Activated naive CD4-positive, alpha-beta T cell treated with anti-CD3 and anti-CD28 coated beads, Interleukin-2, amount 10 ng/mL, durations not matched to agents 7 days and 5 days (primary cell): Measurements from ENCODE around the gene CYP3A7.
"Not testable (repeated sequence)": the region's sequence is repeated elsewhere in the genome, so short reads cannot be mapped to it uniquely, and the experiment has no call there.

Experiments used
- CTCF ChIA-PET: fragments of 350-600 bp; sonication (Branson Sonifier 250); formaldehyde crosslinking; loops from one replicate; lab custom pipeline; 2021; ENCODE audit warnings: antibody characterized with exemption; lab: Charles Lee
- DNase-seq: peaks from one replicate; pipeline ENCODE4 v3.0.0-alpha.2; 2020
- H3K27ac Mint-ChIP-seq: one replicate; pipeline ENCODE4 v1.8.0; 2021; ENCODE audit warnings: mild to moderate bottlenecking, moderate library complexity, mixed read lengths
- H3K27me3 Mint-ChIP-seq: one replicate; pipeline ENCODE4 v1.8.0; 2021; ENCODE audit warnings: mild to moderate bottlenecking, mixed read lengths
- H3K36me3 Mint-ChIP-seq: one replicate; pipeline ENCODE4 v1.8.0; 2021; ENCODE audit warnings: mixed read lengths
- H3K4me1 Mint-ChIP-seq: one replicate; pipeline ENCODE4 v1.8.0; 2021; ENCODE audit warnings: mixed read lengths
- H3K4me3 Mint-ChIP-seq: one replicate; pipeline ENCODE4 v1.8.0; 2021; ENCODE audit warnings: mild to moderate bottlenecking, moderate library complexity, mixed read lengths
- H3K9me3 Mint-ChIP-seq: one replicate; pipeline ENCODE4 v1.8.0; 2021; ENCODE audit warnings: mixed read lengths

Gene CYP3A7

DNA sequence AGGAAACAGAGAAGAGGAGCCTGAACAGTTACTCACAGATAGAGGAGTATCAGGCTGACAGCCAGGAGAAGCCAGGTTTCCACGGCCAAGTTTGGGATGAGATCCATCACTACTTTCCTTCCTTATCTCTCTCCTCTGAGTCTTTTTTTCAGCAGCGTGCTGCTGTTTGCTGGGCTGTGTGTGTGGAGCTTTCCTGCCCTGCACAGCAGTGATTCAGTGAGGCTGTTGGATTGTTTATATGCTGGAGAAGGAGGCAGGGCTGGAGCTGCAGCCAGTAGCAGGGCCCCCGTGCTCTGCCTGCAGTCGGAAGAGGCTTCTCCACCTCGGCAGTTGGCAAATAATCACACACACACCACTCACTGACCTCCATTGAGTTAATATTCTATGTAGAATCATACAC, at the start of gene CYP3A7:
Gene CYP3A7 (minus strand): TSS at position 210 of the 400 bp plus-strand sequence. CDS start 103 bp downstream, at position 107.
- no peak for DNase-seq
- H3K36me3 Mint-ChIP-seq: peaks cover 5% of the 10 kb centered on the region
- H3K27ac Mint-ChIP-seq: no peak within 1 kb of the TSS
- CTCF ChIA-PET: no interaction called here
- H3K27me3 Mint-ChIP-seq: no peaks in the 10 kb centered on the region
- no peaks in the 10 kb centered on the region for H3K9me3 Mint-ChIP-seq
- H3K4me3 Mint-ChIP-seq: no peak within 1 kb of the TSS
- peaks cover 9% of the 10 kb centered on the region for H3K4me1 Mint-ChIP-seq

- Mint-ChIP-seq H3K27me3 (peaks cover 24% of the 10 kb centered on the region), H3K4me3 (no peak within 1 kb of the TSS), H3K9me3 (no peaks in the 10 kb centered on the region), H3K36me3 (no peaks in the 10 kb centered on the region), H3K27ac (no peak within 1 kb of the TSS), H3K4me1 (peaks cover 6% of the 10 kb centered on the region)
- DNase-seq: no peak
- CTCF ChIA-PET: no interaction called here
Measured at GRCh38 chr7:99784007-99784406, 49.0 kb upstream of the CYP3A7 start, which contains the start of gene CYP3A4. Gene CYP3A4, minus strand, starts transcription at chr7:99784184. Its CDS starts 103 bp downstream, at chr7:99784081.

GRCh38 chr7:99782012-99782953, 47.3 kb upstream of the CYP3A7 start:
- no peak for DNase-seq
- CTCF ChIA-PET: no interaction called here

GRCh38 chr7:99780588-99780987, 45.6 kb upstream of the CYP3A7 start:
- H3K36me3 Mint-ChIP-seq: no peaks in the 10 kb centered on the region
- H3K27ac Mint-ChIP-seq: no peak overlapping the region
- H3K4me1 Mint-ChIP-seq: no peaks in the 10 kb centered on the region
- no peaks in the 10 kb centered on the region for H3K9me3 Mint-ChIP-seq
- H3K27me3 Mint-ChIP-seq: peaks cover 30% of the 10 kb centered on the region
- CTCF ChIA-PET: no interaction called here
- H3K4me3 Mint-ChIP-seq: no peak overlapping the region
- no peak for DNase-seq

More at GRCh38 chr7:99782012-99782953, 47.3 kb upstream of the CYP3A7 start:
- H3K4me3 Mint-ChIP-seq: no peak overlapping the region
- H3K27ac Mint-ChIP-seq: no peak overlapping the region
- no peaks in the 10 kb centered on the region for H3K36me3 Mint-ChIP-seq
- peaks cover 6% of the 10 kb centered on the region for H3K4me1 Mint-ChIP-seq
- H3K27me3 Mint-ChIP-seq: peaks cover 24% of the 10 kb centered on the region
- no peaks in the 10 kb centered on the region for H3K9me3 Mint-ChIP-seq

DNA sequence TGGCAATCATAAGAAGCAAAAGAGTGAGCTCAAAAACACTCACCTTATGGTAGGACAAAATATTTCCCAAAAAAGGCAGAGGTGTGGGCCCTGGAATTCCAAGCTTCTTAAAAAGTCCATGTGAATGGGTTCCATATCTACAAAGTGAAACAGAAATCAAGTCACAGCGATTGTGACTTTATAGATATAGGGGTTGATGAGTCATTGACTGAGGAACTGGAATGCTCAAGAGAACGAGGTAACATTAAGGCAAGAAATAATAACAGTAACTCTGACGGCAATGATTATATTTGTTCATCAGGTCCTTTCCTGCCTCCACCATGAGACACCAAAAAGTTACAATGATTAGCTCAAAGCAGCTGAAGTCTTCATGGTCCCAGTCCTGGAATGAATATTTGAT, 45.0 kb upstream of the CYP3A7 start:
- H3K36me3 Mint-ChIP-seq: no peaks in the 10 kb centered on the region
- H3K4me1 Mint-ChIP-seq: no peaks in the 10 kb centered on the region
- H3K27me3 Mint-ChIP-seq: peaks cover 32% of the 10 kb centered on the region
- no peak for DNase-seq
- H3K4me3 Mint-ChIP-seq: no peak overlapping the region
- no peak overlapping the region for H3K27ac Mint-ChIP-seq
- CTCF ChIA-PET: no interaction called here
- H3K9me3 Mint-ChIP-seq: no peaks in the 10 kb centered on the region

GRCh38 chr7:99778880-99779279, 43.9 kb upstream of the CYP3A7 start:
- CTCF ChIA-PET: no interaction called here
- Mint-ChIP-seq H3K27me3 (peaks cover 24% of the 10 kb centered on the region), H3K4me3 (no peak overlapping the region), H3K36me3 (no peaks in the 10 kb centered on the region), H3K4me1 (no peaks in the 10 kb centered on the region), H3K27ac (no peak overlapping the region), H3K9me3 (no peaks in the 10 kb centered on the region)
- no peak for DNase-seq

GRCh38 chr7:99773395-99773794, 38.4 kb upstream of the CYP3A7 start:
- CTCF ChIA-PET, H3K27ac Mint-ChIP-seq, DNase-seq, H3K4me1 Mint-ChIP-seq, H3K36me3 Mint-ChIP-seq, H3K4me3 Mint-ChIP-seq, H3K9me3 Mint-ChIP-seq: not testable (repeated sequence)
- H3K27me3 Mint-ChIP-seq: peaks cover 12% of the 10 kb centered on the region

GRCh38 chr7:99772565-99772964, 37.6 kb upstream of the CYP3A7 start:
- peaks cover 4% of the 10 kb centered on the region for H3K4me1 Mint-ChIP-seq
- CTCF ChIA-PET: no interaction called here
- no peak overlapping the region for H3K4me3 Mint-ChIP-seq
- peaks cover 12% of the 10 kb centered on the region for H3K27me3 Mint-ChIP-seq
- H3K27ac Mint-ChIP-seq: no peak overlapping the region
- no peak for DNase-seq
- H3K9me3 Mint-ChIP-seq: no peaks in the 10 kb centered on the region
- H3K36me3 Mint-ChIP-seq: no peaks in the 10 kb centered on the region

GRCh38 chr7:99769494-99769893, 34.5 kb upstream of the CYP3A7 start:
- DNase-seq, H3K27ac Mint-ChIP-seq, H3K9me3 Mint-ChIP-seq, CTCF ChIA-PET, H3K27me3 Mint-ChIP-seq, H3K4me3 Mint-ChIP-seq, H3K4me1 Mint-ChIP-seq, H3K36me3 Mint-ChIP-seq: not testable (repeated sequence)

DNA sequence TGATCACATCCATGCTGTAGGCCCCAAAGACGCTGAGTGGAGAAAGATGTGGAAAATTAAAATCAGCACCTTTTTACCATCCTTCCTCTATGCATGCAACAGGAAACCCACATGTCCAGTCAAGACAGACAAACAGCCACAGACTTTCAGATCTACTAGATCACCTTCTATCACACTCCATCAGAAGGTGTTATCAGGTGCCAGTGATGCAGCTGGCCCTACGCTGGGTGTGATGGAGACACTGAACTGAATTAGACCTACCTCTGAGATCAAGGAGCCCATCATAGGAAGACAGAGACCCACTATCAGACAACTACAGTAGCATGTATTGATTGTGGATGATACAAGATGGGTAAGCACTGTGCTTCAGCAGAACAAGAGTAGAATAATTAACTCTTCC, 33.5 kb upstream of the CYP3A7 start:
- no peak for DNase-seq
- no peaks in the 10 kb centered on the region for H3K9me3 Mint-ChIP-seq
- H3K27me3 Mint-ChIP-seq: peaks cover 3% of the 10 kb centered on the region
- H3K36me3 Mint-ChIP-seq: no peaks in the 10 kb centered on the region
- CTCF ChIA-PET: no interaction called here
- no peak overlapping the region for H3K4me3 Mint-ChIP-seq
- H3K27ac Mint-ChIP-seq: no peak overlapping the region
- H3K4me1 Mint-ChIP-seq: peaks cover 8% of the 10 kb centered on the region

GRCh38 chr7:99767662-99768061, 32.7 kb upstream of the CYP3A7 start:
- H3K9me3 Mint-ChIP-seq: no peaks in the 10 kb centered on the region
- no peak overlapping the region for H3K4me3 Mint-ChIP-seq
- H3K27me3 Mint-ChIP-seq: no peaks in the 10 kb centered on the region
- no peak for DNase-seq
- CTCF ChIA-PET: no interaction called here
- H3K27ac Mint-ChIP-seq: no peak overlapping the region
- no peaks in the 10 kb centered on the region for H3K36me3 Mint-ChIP-seq
- peaks cover 8% of the 10 kb centered on the region for H3K4me1 Mint-ChIP-seq

DNA sequence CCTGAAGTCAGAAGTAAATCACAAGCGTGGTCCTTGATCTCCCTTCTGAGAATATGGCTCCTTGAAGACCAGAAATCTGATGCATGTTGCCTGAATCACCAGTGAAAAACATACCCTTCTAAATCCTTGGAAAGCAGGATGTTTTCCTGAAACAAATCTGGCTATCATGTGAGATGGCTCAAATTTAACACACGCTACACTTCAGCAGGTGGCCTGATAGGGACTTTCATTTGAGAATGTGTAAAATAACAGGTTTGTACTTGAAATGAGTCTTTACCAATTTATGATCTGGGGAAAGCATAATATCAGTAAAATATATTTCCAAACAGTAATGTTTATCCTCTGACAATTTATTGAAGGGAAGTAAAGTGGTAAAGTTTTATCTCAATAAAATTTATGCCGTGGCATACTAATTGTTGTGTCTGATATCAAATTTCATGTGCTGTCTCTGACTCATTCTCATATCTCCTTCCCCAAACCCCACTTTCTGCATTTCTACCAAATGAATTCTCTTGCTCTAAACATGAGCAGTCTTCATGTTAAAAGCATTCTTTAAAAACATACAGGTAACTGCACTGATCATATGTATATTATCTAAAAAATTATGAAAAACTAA, 31.6 kb upstream of the CYP3A7 start:
- Mint-ChIP-seq H3K36me3 (no peaks in the 10 kb centered on the region), H3K27me3 (no peaks in the 10 kb centered on the region), H3K4me1 (peaks cover 8% of the 10 kb centered on the region), H3K9me3 (no peaks in the 10 kb centered on the region), H3K27ac (no peak overlapping the region), H3K4me3 (no peak overlapping the region)
- DNase-seq: no peak
- CTCF ChIA-PET: no interaction called here

DNA sequence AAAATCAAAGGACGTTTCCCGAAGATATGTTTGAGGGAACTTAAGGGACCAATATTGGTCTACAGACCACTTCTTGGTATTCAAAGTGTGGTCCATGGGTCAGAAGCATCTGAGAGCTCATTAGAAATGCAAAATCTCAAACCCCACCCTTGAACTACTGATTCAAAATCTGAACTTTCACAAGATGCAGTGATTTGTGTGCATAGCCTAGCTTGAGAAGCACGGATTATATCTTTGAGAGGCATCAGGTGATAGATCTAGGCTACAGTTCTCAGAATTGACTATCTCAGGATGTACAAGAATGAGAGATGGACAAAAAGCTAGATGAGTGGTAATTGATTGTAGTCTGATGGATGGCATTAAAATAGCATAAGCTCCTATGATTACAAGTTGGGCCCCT, 29.5 kb upstream of the CYP3A7 start:
- Mint-ChIP-seq H3K9me3 (no peaks in the 10 kb centered on the region), H3K4me1 (peaks cover 8% of the 10 kb centered on the region), H3K36me3 (no peaks in the 10 kb centered on the region), H3K27me3 (no peaks in the 10 kb centered on the region), H3K4me3 (no peak overlapping the region), H3K27ac (no peak overlapping the region)
- CTCF ChIA-PET: interaction anchor here (0.6 kb wide), 1 partner anchor 172 kb away, joined by 3 read pairs; no protein-coding TSS in a partner anchor
- DNase-seq: no peak

DNA sequence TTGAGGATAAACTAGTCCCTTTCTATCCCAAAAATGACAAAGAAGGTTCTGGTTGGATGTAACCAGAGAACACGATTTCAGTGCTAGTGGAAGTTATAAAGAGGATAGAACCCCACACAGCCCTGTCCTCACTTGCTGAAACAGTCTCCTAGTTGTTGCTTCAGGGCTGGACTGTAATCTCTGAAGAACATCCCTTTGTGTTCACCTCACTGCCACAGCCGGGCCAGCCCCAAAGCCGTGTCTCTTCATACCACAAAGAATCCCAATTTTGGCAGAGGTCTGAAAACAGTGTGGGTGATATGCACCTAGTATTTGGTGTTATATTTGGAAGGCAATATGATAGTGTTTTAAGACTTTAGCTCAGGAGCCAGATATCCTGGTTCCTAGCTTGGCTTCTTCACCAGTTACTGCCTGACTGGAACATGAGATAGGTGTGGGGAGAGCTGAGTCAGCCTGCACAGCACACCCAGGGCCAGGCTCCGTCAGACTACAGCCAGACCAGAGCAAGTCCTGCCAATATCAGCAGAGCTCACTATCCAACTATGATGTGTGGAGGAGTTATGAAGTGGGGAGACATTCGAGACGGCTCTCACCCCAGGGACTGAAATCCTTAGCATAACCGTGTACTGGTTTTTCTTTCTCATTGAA, 27.8 kb upstream of the CYP3A7 start:
- H3K4me3 Mint-ChIP-seq: no peak overlapping the region
- no peaks in the 10 kb centered on the region for H3K36me3 Mint-ChIP-seq
- no peak overlapping the region for H3K27ac Mint-ChIP-seq
- DNase-seq: no peak
- H3K4me1 Mint-ChIP-seq: peaks cover 6% of the 10 kb centered on the region
- H3K27me3 Mint-ChIP-seq: no peaks in the 10 kb centered on the region
- H3K9me3 Mint-ChIP-seq: no peaks in the 10 kb centered on the region
- CTCF ChIA-PET: no interaction called here
